ENCODE data around the gene PPP2R3B.
"Not testable (repeated sequence)": the region's sequence is repeated elsewhere in the genome, so short reads cannot be mapped to it uniquely, and the experiment has no call there.

Gene PPP2R3B

GRCh38 chrX:352582-353314, 34.0 kb downstream of the PPP2R3B start:
- no peak for DNase-seq

GRCh38 chrX:352181-352580, 34.5 kb downstream of the PPP2R3B start:
- DNase-seq = no peak

DNA sequence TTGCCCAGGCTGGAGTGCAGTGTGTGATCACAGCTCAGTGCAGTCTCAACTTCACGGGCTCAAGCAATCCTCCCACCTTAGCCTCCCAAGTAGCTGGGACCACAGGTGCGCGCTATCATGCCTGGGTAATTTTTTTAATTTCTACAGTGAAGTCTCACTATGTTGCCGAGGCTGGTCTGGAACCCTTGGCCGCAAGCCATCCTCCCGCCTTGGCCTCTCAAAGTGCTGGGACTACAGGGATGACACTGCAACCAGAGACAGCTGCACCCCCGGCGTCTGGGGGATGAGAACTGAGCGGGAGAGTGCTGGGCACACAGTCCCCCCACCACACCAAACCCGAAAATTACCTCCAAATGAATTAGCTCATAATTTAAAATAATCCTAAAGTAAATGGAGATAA, 35.0 kb downstream of the PPP2R3B start:
- DNase-seq = no peak

- DNase-seq = not testable (repeated sequence)
Observed at GRCh38 chrX:351324-351641, 35.4 kb downstream of the PPP2R3B start.

GRCh38 chrX:350534-351323, 36.0 kb downstream of the PPP2R3B start:
- no peak for DNase-seq

GRCh38 chrX:350148-350533, 36.6 kb downstream of the PPP2R3B start:
- DNase-seq = no peak

GRCh38 chrX:349702-350101, 37.0 kb downstream of the PPP2R3B start:
- DNase-seq = no peak

- no peak for DNase-seq
Observed at GRCh38 chrX:349196-349595, 37.5 kb downstream of the PPP2R3B start.

- no peak for DNase-seq
Observed at GRCh38 chrX:348461-349117, 38.1 kb downstream of the PPP2R3B start.

DNA sequence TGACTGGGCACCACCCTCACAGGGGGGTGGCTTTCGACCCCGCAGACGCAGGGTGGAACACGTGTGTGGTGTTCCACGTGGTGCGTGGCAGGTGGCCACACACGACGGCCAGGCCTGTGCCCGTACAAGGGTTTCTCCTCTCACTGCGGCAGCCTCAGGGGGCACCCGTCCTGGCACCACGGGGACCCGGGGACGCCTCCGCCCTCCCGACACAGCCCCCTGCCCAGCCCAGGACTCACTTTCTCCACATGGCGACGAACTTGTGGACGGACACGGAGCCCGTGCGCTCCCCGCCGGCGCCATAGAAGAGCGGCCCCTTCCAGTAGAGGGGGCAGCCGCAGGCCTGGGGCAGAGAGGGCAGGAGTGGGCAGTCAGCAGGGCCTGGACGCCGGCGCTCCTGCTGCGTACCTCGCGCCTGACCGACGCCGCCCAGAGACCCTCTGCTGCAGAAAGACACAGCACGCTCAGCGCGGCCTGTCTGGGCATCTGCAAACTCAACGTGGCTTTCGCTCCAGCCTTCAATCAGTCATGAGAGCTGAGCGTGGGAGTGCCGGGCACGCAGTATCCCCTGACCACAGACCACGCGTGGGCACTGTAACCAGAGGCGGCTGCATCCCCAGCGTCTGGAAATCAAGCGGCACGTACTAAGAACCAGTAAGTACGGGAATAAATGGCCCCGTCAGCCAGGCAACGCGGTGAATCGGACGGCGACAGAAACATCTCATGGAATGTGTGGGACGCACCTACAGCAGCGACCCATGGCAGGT, 39.2 kb downstream of the PPP2R3B start:
- DNase-seq = no peak

DNA sequence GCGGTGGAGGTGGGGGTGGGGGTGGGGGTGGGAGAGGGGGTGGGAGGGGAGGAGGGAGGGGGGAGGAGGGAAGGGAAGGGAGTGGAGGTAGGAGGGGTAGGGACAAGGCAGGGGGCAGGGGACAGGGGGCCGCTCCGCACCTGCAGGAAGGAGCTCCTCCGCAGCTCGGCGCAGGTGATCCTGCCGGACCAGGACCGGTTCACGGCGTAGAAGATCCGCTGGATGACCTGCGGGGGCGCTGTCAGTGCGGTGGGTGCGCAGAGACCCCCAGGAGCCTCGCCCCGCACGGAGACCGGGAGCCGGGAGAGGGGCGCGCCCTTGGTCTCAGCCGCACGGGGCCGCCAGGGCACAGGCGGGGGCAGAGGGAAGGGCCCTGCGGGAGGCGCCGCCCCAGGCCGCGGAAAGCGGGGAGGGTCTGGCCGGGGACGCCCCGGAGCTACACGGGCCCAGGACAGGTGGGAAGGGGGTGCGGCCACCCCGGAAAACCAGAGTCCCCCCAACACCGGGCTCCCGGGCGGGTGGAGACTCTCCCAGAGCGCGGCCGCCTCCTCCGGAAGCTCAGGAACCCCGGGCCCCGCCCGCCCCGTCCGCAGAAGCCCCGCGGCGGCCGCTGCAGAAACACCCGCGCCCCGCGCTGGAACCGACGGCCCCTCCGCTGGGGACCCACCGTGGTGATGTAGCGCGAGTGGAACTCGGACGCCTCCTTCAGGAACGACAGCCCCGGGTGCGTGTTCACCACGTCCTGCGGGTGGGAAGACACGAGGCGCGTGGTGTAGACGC, 40.5 kb downstream of the PPP2R3B start:
- no peak for DNase-seq

DNA sequence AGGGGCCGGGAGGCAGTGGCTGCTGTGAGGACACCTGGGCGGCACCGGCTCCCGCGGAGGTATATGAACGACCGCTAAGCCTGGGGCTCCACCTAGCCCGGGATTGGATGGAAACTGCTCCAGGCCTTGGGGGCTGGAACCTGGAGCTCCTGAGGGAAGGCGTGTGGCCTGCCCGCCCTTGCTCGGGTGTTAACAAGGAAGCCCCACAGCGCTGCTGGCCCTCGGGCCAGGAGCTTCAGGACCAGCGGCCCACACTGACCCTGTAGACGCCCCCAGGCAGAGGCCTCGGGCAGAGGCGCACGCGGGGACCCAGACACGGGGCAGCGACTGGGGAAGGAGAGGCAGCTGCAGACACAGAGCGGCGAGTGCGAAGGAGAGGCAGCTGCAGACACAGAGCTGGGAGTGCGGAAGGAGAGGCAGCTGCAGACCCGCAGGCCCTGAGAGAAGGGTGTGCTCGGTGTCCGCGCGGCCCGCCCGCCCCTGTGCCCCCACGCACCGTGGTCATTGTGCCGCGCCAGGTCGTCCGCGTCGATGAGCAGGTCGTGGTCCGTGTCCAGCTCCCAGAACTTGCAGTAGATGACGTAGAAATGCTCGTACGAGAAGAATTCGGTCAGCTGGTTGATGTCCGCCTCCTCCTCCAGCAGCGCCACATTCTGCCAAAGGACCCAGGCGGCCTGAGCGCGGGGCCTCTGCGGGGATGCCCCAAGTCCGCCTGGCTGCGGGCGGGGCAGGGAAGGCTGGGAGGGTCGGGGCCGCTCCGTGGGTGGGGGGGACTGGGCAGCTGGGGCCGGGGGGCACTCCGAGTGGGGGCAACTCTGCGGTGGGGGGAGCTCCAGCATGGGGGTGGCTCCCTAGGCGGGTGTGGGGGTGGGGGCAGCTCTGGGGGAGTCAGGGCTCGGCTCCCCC, 41.4 kb downstream of the PPP2R3B start:
- no peak for DNase-seq

- DNase-seq = no peak
Observed at GRCh38 chrX:344371-344901, 42.3 kb downstream of the PPP2R3B start.

GRCh38 chrX:341541-342101, 45.1 kb downstream of the PPP2R3B start:
- no peak for DNase-seq

GRCh38 chrX:340641-341423, 45.9 kb downstream of the PPP2R3B start:
- DNase-seq = no peak

DNA sequence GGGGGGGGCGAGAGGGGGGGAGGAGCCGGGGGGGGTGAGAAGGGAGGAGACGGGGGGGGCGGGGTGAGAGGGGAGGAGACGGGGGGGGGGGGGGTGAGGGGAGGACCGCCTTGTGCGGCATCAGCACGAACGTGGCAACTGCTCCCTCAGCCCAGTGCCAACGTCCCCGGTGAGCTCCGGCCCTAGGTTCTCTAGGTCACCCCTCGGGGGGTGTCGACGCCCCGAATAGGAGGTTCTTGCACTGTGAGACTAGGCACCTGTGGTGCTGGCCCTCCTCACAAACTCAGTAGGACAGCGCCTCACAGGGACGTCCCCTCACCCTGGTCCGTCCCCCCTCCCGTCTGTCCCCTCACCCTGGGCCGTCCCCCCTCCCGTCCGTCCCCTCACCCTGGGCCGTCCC, 46.6 kb downstream of the PPP2R3B start:
- DNase-seq = no peak

DNA sequence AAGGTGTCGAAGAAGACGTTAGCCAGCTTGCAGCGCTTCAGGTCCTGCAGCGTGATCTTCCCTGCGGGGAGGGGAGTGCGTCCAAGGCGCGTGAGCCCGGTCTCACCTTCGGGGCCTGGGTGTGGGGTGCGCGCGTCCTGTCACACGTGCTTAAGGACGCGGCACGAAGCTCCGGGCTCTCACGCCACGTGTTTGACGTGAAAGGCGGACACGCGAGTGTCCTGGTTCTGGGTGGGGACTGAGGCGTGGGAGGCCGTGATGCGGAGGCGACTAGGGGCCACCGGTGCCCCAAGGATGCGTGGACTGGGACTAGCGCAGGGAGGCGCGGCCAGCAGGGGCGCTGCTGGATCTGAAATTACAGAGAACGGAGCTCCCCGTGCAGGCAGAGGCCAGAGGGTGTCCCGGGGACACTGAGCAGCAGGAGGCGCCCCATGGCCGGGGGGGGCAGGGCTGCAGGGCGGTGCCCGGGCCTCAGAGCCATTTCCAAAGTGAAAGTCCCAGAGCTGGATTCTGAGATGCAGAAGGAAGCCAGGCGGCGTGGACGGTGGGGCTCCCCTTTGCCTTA, 47.8 kb downstream of the PPP2R3B start:
- DNase-seq = no peak

DNA sequence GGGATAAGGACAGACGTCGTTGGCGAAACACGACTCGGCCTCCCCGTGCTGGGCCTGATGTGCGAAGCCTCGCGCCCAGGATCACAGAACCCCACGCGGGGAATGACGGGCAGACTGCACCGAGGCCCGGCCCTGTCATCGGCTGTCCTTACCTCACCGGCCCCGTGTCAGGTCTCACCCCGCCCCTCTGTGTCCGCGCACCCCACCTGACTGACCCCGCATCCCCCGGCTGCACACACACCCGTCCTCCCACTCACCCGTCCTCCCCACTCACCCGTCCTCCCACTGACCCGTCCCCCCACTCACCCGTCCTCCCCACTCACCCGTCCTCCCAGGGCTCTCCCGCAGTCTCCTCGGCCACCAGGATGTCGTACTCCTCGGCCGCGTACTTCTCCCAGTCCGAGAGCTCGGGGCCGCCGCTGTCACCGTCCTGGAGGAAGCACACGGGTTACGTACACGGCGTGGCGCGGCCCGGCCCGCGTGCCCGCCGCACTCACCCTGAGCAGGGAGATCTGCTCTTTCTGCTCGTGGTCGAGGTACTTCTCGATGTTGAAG, 48.3 kb downstream of the PPP2R3B start:
- DNase-seq = no peak

- DNase-seq = no peak
Observed at GRCh38 chrX:337331-337831, 49.3 kb downstream of the PPP2R3B start.
